Stimulated activated effector memory CD8-positive, alpha-beta T cell treated with anti-CD3 and anti-CD28 coated beads, Interleukin-12 subunit alpha, Interleukin-12 subunit beta, amount 100 ng/mL, for 72 hours (primary cell): ENCODE data around the gene ENTPD5.

Source experiments
- ATAC-seq: fragments of 150-1000 bp; cut with Tn5 transposase; 2 replicates; pipeline ENCODE4 v1.10.0; 2021
- DNase-seq, 2 donors: peaks; one replicate each; pipeline ENCODE4 v3.0.0; 2021 to 2022; ENCODE audit warnings: low spot score in 2 of 2
- H3K27ac Mint-ChIP-seq: one replicate; pipeline ENCODE4 v1.8.0; 2022; ENCODE audit warnings: mild to moderate bottlenecking, mixed read lengths
- H3K36me3 Mint-ChIP-seq: one replicate; pipeline ENCODE4 v1.8.0; 2022; ENCODE audit warnings: mild to moderate bottlenecking, mixed read lengths
- H3K4me1 Mint-ChIP-seq: one replicate; pipeline ENCODE4 v1.8.0; 2022; ENCODE audit warnings: mixed read lengths
- H3K4me3 Mint-ChIP-seq: one replicate; pipeline ENCODE4 v1.8.0; 2022; ENCODE audit warnings: mild to moderate bottlenecking, mixed read lengths
- H3K9me3 Mint-ChIP-seq: one replicate; pipeline ENCODE4 v1.8.0; 2022; ENCODE audit warnings: mixed read lengths

The ENTPD5 gene

GRCh38 chr14:73988065-73988464, 31.0 kb downstream of the ENTPD5 start:
- no peak overlapping the region for H3K4me3 Mint-ChIP-seq
- no peak for DNase-seq
- no peaks in the 10 kb centered on the region for H3K4me1 Mint-ChIP-seq
- no peaks in the 10 kb centered on the region for H3K9me3 Mint-ChIP-seq
- H3K27ac Mint-ChIP-seq, result no peak overlapping the region
- no peak for ATAC-seq
- H3K36me3 Mint-ChIP-seq, result peaks cover 18% of the 10 kb centered on the region

GRCh38 chr14:73977896-73978295, 41.2 kb downstream of the ENTPD5 start:
- Mint-ChIP-seq H3K4me1 (no peaks in the 10 kb centered on the region), H3K9me3 (no peaks in the 10 kb centered on the region), H3K4me3 (no peak overlapping the region), H3K36me3 (peaks cover 14% of the 10 kb centered on the region), H3K27ac (no peak overlapping the region)
- ATAC-seq, result no peak
- no peak for DNase-seq

GRCh38 chr14:73976125-73976524, 43.0 kb downstream of the ENTPD5 start:
- Mint-ChIP-seq H3K4me1 (no peaks in the 10 kb centered on the region), H3K36me3 (peaks cover 20% of the 10 kb centered on the region), H3K4me3 (no peak overlapping the region), H3K9me3 (no peaks in the 10 kb centered on the region), H3K27ac (no peak overlapping the region)
- ATAC-seq, result no peak
- no peak for DNase-seq

GRCh38 chr14:73973497-73973896, 45.6 kb downstream of the ENTPD5 start:
- no peak for DNase-seq
- H3K4me1 Mint-ChIP-seq, result no peaks in the 10 kb centered on the region
- H3K27ac Mint-ChIP-seq, result no peak overlapping the region
- no peak for ATAC-seq
- no peak overlapping the region for H3K4me3 Mint-ChIP-seq
- no peaks in the 10 kb centered on the region for H3K9me3 Mint-ChIP-seq
- peaks cover 32% of the 10 kb centered on the region for H3K36me3 Mint-ChIP-seq

GRCh38 chr14:73968885-73969284, 50.2 kb downstream of the ENTPD5 start:
- Mint-ChIP-seq H3K27ac (no peak overlapping the region), H3K36me3 (peaks cover 45% of the 10 kb centered on the region), H3K4me3 (no peak overlapping the region), H3K4me1 (no peaks in the 10 kb centered on the region), H3K9me3 (no peaks in the 10 kb centered on the region)
- DNase-seq (no peak), ATAC-seq (no peak)

- H3K36me3 Mint-ChIP-seq, result peaks cover 75% of the 10 kb centered on the region
- H3K4me1 Mint-ChIP-seq, result no peaks in the 10 kb centered on the region
- H3K9me3 Mint-ChIP-seq, result no peaks in the 10 kb centered on the region
- peak overlapping the region; percentile 32 for H3K27ac Mint-ChIP-seq
- ATAC-seq (no peak), DNase-seq (no peak)
- H3K4me3 Mint-ChIP-seq, result no peak overlapping the region
Measured at GRCh38 chr14:73965216-73965615, 53.9 kb downstream of the ENTPD5 start.

- DNase-seq, result no peak
- no peaks in the 10 kb centered on the region for H3K9me3 Mint-ChIP-seq
- peak overlapping the region; percentile 56 for H3K27ac Mint-ChIP-seq
- no peak overlapping the region for H3K4me3 Mint-ChIP-seq
- peaks cover 90% of the 10 kb centered on the region for H3K36me3 Mint-ChIP-seq
- no peaks in the 10 kb centered on the region for H3K4me1 Mint-ChIP-seq
- ATAC-seq, result no peak
Measured at GRCh38 chr14:73961192-73961591, 57.9 kb downstream of the ENTPD5 start.

- no peaks in the 10 kb centered on the region for H3K9me3 Mint-ChIP-seq
- H3K4me1 Mint-ChIP-seq, result no peaks in the 10 kb centered on the region
- peaks cover 98% of the 10 kb centered on the region for H3K36me3 Mint-ChIP-seq
- H3K27ac Mint-ChIP-seq, result peak overlapping the region; percentile 52
- no peak for ATAC-seq
- DNase-seq, result no peak
- H3K4me3 Mint-ChIP-seq, result no peak overlapping the region
Measured at GRCh38 chr14:73958591-73958990, 60.5 kb downstream of the ENTPD5 start.

- ATAC-seq (no peak), DNase-seq (no peak)
- Mint-ChIP-seq H3K36me3 (peaks cover 83% of the 10 kb centered on the region), H3K9me3 (no peaks in the 10 kb centered on the region), H3K4me3 (no peak overlapping the region), H3K4me1 (peaks cover 9% of the 10 kb centered on the region), H3K27ac (no peak overlapping the region)
Measured at GRCh38 chr14:73955674-73956073, 63.4 kb downstream of the ENTPD5 start.

- Mint-ChIP-seq H3K36me3 (peaks cover 64% of the 10 kb centered on the region), H3K27ac (peak overlapping the region; percentile 1), H3K4me3 (no peak overlapping the region), H3K4me1 (peaks cover 15% of the 10 kb centered on the region), H3K9me3 (no peaks in the 10 kb centered on the region)
- ATAC-seq, result no peak
- DNase-seq, result no peak
Measured at GRCh38 chr14:73953731-73954130, 65.4 kb downstream of the ENTPD5 start.

- no peaks in the 10 kb centered on the region for H3K9me3 Mint-ChIP-seq
- peak within 1 kb of the TSS; percentile 97 for H3K4me3 Mint-ChIP-seq
- peaks cover 15% of the 10 kb centered on the region for H3K4me1 Mint-ChIP-seq
- ATAC-seq (peak; percentile 94), DNase-seq (peak; percentile 75 to 96)
- peak within 1 kb of the TSS; percentile 96 for H3K27ac Mint-ChIP-seq
- peaks cover 28% of the 10 kb centered on the region for H3K36me3 Mint-ChIP-seq
Measured at GRCh38 chr14:73949752-73950734, 69.0 kb downstream of the ENTPD5 start, which contains the start of the genes COQ6 and FAM161B. COQ6 (plus strand) TSS chr14:73950302; CDS start chr14:73950333, 31 bp downstream. FAM161B (minus strand) TSS chr14:73950094; CDS start chr14:73950026, 68 bp downstream.

GRCh38 chr14:73945159-73945670, 73.9 kb downstream of the ENTPD5 start:
- Mint-ChIP-seq H3K27ac (no peak overlapping the region), H3K9me3 (no peaks in the 10 kb centered on the region), H3K4me1 (peaks cover 6% of the 10 kb centered on the region), H3K36me3 (peaks cover 13% of the 10 kb centered on the region), H3K4me3 (no peak overlapping the region)
- DNase-seq, result no peak
- ATAC-seq, result no peak

GRCh38 chr14:73944432-73945158, 74.5 kb downstream of the ENTPD5 start:
- peak overlapping the region; percentile 18 for H3K27ac Mint-ChIP-seq
- peaks cover 13% of the 10 kb centered on the region for H3K36me3 Mint-ChIP-seq
- H3K9me3 Mint-ChIP-seq, result no peaks in the 10 kb centered on the region
- peaks cover under 1% of the 10 kb centered on the region for H3K4me1 Mint-ChIP-seq
- no peak for ATAC-seq
- no peak for DNase-seq
- H3K4me3 Mint-ChIP-seq, result no peak overlapping the region

GRCh38 chr14:73943083-73943482, 76.0 kb downstream of the ENTPD5 start:
- DNase-seq, result no peak
- H3K9me3 Mint-ChIP-seq, result no peaks in the 10 kb centered on the region
- H3K4me1 Mint-ChIP-seq, result no peaks in the 10 kb centered on the region
- H3K4me3 Mint-ChIP-seq, result no peak overlapping the region
- H3K36me3 Mint-ChIP-seq, result peaks cover 13% of the 10 kb centered on the region
- ATAC-seq, result no peak
- H3K27ac Mint-ChIP-seq, result peak overlapping the region; percentile 48

GRCh38 chr14:73942180-73942579, 76.9 kb downstream of the ENTPD5 start:
- ATAC-seq (no peak), DNase-seq (no peak)
- Mint-ChIP-seq H3K27ac (no peak overlapping the region), H3K36me3 (peaks cover 20% of the 10 kb centered on the region), H3K4me3 (no peak overlapping the region), H3K9me3 (no peaks in the 10 kb centered on the region), H3K4me1 (no peaks in the 10 kb centered on the region)
